ENCODE data around the gene SEMA3F.

GRCh38 chr3:50189274-50189673, 34.1 kb downstream of the SEMA3F start:
- TF ChIP-seq POLR2AphosphoS5 (IDR thresholded peaks at IDR 0.05; ENCODE audit: low read depth, low read length), result no peak
- TF ChIP-seq POLR2A (IDR thresholded peaks at IDR 0.05; ENCODE audit: low read depth, low read length), result no peak
- no peak for TF ChIP-seq TAF1 (IDR thresholded peaks at IDR 0.05; ENCODE audit: low read depth, low read length)

Data from GM12891 (cell line).